ENCODE data around the gene LAPTM5.
A peak's percentile ranks its signal among the peaks of the same experiment; 100 is the strongest.
"Not testable (repeated sequence)": the region's sequence is repeated elsewhere in the genome, so short reads cannot be mapped to it uniquely, and the experiment has no call there.

LAPTM5 gene

GRCh38 chr1:30768830-30769718 lies 11.5 kb upstream of the LAPTM5 start:
- DNase-seq: no peak

- no peak for DNase-seq
Observed at GRCh38 chr1:30768159-30768829, 10.7 kb upstream of the LAPTM5 start.

- DNase-seq: not testable (repeated sequence)
Observed at GRCh38 chr1:30766948-30767347, 9.4 kb upstream of the LAPTM5 start.

GRCh38 chr1:30765556-30766434 lies 8.2 kb upstream of the LAPTM5 start:
- DNase-seq: peak; percentile 43

- no peak for DNase-seq
Observed at GRCh38 chr1:30764939-30765555, 7.5 kb upstream of the LAPTM5 start.

GRCh38 chr1:30764396-30764795 lies 6.8 kb upstream of the LAPTM5 start:
- DNase-seq: no peak

GRCh38 chr1:30763651-30764248 lies 6.2 kb upstream of the LAPTM5 start:
- no peak for DNase-seq

- no peak for DNase-seq
Observed at GRCh38 chr1:30762930-30763650, 5.5 kb upstream of the LAPTM5 start.

GRCh38 chr1:30762152-30762929 lies 4.8 kb upstream of the LAPTM5 start:
- DNase-seq: no peak

- no peak for DNase-seq
Observed at GRCh38 chr1:30761381-30762151, 4.0 kb upstream of the LAPTM5 start.

- no peak for DNase-seq
Observed at GRCh38 chr1:30760596-30761324, 3.2 kb upstream of the LAPTM5 start.

- peak; percentile 67 for DNase-seq
Observed at GRCh38 chr1:30759718-30760281, 2.2 kb upstream of the LAPTM5 start.

- peak; percentile 71 for DNase-seq
Observed at GRCh38 chr1:30758785-30759380, 1.3 kb upstream of the LAPTM5 start.

- DNase-seq: no peak
Observed at GRCh38 chr1:30758121-30758688, 631 bp upstream of the LAPTM5 start.

GRCh38 chr1:30756545-30757351 lies 826 bp downstream of the LAPTM5 start:
- DNase-seq: peak; percentile 77

GRCh38 chr1:30756206-30756544 lies 1.4 kb downstream of the LAPTM5 start:
- no peak for DNase-seq

GRCh38 chr1:30755746-30756145 lies 1.8 kb downstream of the LAPTM5 start:
- DNase-seq: no peak
